ENCODE results near the gene PARP6. TPM values are rescaled to one million over a fixed set of nuclear protein-coding genes. Genes with fewer than 3 reads are reported as not detected.

PARP6 gene
- total RNA-seq, 1 donor from 2014 or later = 134 TPM

- Mint-ChIP-seq H3K4me3 (no peak overlapping the region), H3K9me3 (no peaks in the 10 kb centered on the region), H3K27ac (no peak overlapping the region), H3K27me3 (ENCODE audit: low read depth) (no peaks in the 10 kb centered on the region), H3K4me1 (no peaks in the 10 kb centered on the region), H3K36me3 (peaks cover 52% of the 10 kb centered on the region)
- no peak for TF ChIP-seq CTCF (IDR thresholded peaks at IDR 0.05; ENCODE audit: unreplicated experiment)
- DNase-seq (ENCODE audit: low spot score in 2 of 2, unreplicated experiment in 2 of 2) = no peak
These were observed 65.7 kb downstream of the PARP6 start for GRCh38 chr15:72206677-72207000.

GRCh38 chr15:72205896-72206676 is 66.3 kb downstream of the PARP6 start:
- no peak for DNase-seq (ENCODE audit: low spot score in 2 of 2, unreplicated experiment in 2 of 2)
- Mint-ChIP-seq H3K4me1 (no peaks in the 10 kb centered on the region), H3K27me3 (ENCODE audit: low read depth) (no peaks in the 10 kb centered on the region), H3K36me3 (peaks cover 48% of the 10 kb centered on the region), H3K4me3 (no peak overlapping the region), H3K9me3 (no peaks in the 10 kb centered on the region), H3K27ac (no peak overlapping the region)
- no peak for TF ChIP-seq CTCF (IDR thresholded peaks at IDR 0.05; ENCODE audit: unreplicated experiment)

- Mint-ChIP-seq H3K27me3 (ENCODE audit: low read depth) (no peaks in the 10 kb centered on the region), H3K36me3 (peaks cover 45% of the 10 kb centered on the region), H3K4me3 (no peak overlapping the region), H3K9me3 (no peaks in the 10 kb centered on the region), H3K4me1 (no peaks in the 10 kb centered on the region), H3K27ac (no peak overlapping the region)
- no peak for TF ChIP-seq CTCF (IDR thresholded peaks at IDR 0.05; ENCODE audit: unreplicated experiment)
- no peak for DNase-seq (ENCODE audit: low spot score in 2 of 2, unreplicated experiment in 2 of 2)
These were observed 67.1 kb downstream of the PARP6 start for GRCh38 chr15:72205273-72205672.

- no peak overlapping the region for H3K27ac Mint-ChIP-seq
- peaks cover 35% of the 10 kb centered on the region for H3K36me3 Mint-ChIP-seq
- no peaks in the 10 kb centered on the region for H3K4me1 Mint-ChIP-seq
- no peaks in the 10 kb centered on the region for H3K9me3 Mint-ChIP-seq
- no peaks in the 10 kb centered on the region for H3K27me3 Mint-ChIP-seq (ENCODE audit: low read depth)
- DNase-seq (ENCODE audit: low spot score in 2 of 2, unreplicated experiment in 2 of 2) = no peak
- no peak for TF ChIP-seq CTCF (IDR thresholded peaks at IDR 0.05; ENCODE audit: unreplicated experiment)
- no peak overlapping the region for H3K4me3 Mint-ChIP-seq
These were observed 68.9 kb downstream of the PARP6 start for GRCh38 chr15:72203507-72203837.

GRCh38 chr15:72202801-72203506 is 69.4 kb downstream of the PARP6 start:
- peaks cover 31% of the 10 kb centered on the region for H3K36me3 Mint-ChIP-seq
- TF ChIP-seq CTCF (IDR thresholded peaks at IDR 0.05; ENCODE audit: unreplicated experiment) = no peak
- no peak for DNase-seq (ENCODE audit: low spot score in 2 of 2, unreplicated experiment in 2 of 2)
- H3K4me3 Mint-ChIP-seq = no peak overlapping the region
- H3K9me3 Mint-ChIP-seq = no peaks in the 10 kb centered on the region
- peaks cover under 1% of the 10 kb centered on the region for H3K4me1 Mint-ChIP-seq
- H3K27me3 Mint-ChIP-seq (ENCODE audit: low read depth) = peaks cover 2% of the 10 kb centered on the region
- H3K27ac Mint-ChIP-seq = peak overlapping the region; percentile 35
